Measurements from ENCODE around the gene TMEM126A.
"Not testable (repeated sequence)": the region's sequence is repeated elsewhere in the genome, so short reads cannot be mapped to it uniquely, and the experiment has no call there.

The TMEM126A gene

GRCh38 chr11:85643191-85643614, 4.6 kb upstream of the TMEM126A start:
- TF ChIP-seq CTCF (IDR thresholded peaks at IDR 0.05; ENCODE audit: control insufficient read depth, insufficient read depth, low read depth, low read length, missing control alignments): no peak
- peak; percentile 28 for DNase-seq (ENCODE audit: low read depth)
- no peak overlapping the region for H3K4me3 ChIP-seq (ENCODE audit: control insufficient read depth, low read depth, low read length)

GRCh38 chr11:85647078-85647477, 689 bp upstream of the TMEM126A start:
- H3K4me3 ChIP-seq (ENCODE audit: control insufficient read depth, low read depth, low read length): peak overlapping the region; percentile 74
- no peak for DNase-seq (ENCODE audit: low read depth)
- no peak for TF ChIP-seq CTCF (IDR thresholded peaks at IDR 0.05; ENCODE audit: control insufficient read depth, insufficient read depth, low read depth, low read length, missing control alignments)

GRCh38 chr11:85651118-85651517, 3.4 kb downstream of the TMEM126A start:
- TF ChIP-seq CTCF (IDR thresholded peaks at IDR 0.05; ENCODE audit: control insufficient read depth, insufficient read depth, low read depth, low read length, missing control alignments): no peak
- no peak overlapping the region for H3K4me3 ChIP-seq (ENCODE audit: control insufficient read depth, low read depth, low read length)
- DNase-seq (ENCODE audit: low read depth): no peak

GRCh38 chr11:85652786-85653447, 5.2 kb downstream of the TMEM126A start:
- DNase-seq (ENCODE audit: low read depth): no peak
- no peak overlapping the region for H3K4me3 ChIP-seq (ENCODE audit: control insufficient read depth, low read depth, low read length)
- no peak for TF ChIP-seq CTCF (IDR thresholded peaks at IDR 0.05; ENCODE audit: control insufficient read depth, insufficient read depth, low read depth, low read length, missing control alignments)

GRCh38 chr11:85654343-85654742, 6.6 kb downstream of the TMEM126A start:
- DNase-seq (ENCODE audit: low read depth): not testable (repeated sequence)

GRCh38 chr11:85656777-85657176, 9.0 kb downstream of the TMEM126A start:
- H3K4me3 ChIP-seq (ENCODE audit: control insufficient read depth, low read depth, low read length): no peak overlapping the region
- TF ChIP-seq CTCF (IDR thresholded peaks at IDR 0.05; ENCODE audit: control insufficient read depth, insufficient read depth, low read depth, low read length, missing control alignments): no peak

More at GRCh38 chr11:85654343-85654742, 6.6 kb downstream of the TMEM126A start:
- H3K4me3 ChIP-seq (ENCODE audit: control insufficient read depth, low read depth, low read length): not testable (repeated sequence)

GRCh38 chr11:85658180-85658579, 10.4 kb downstream of the TMEM126A start:
- TF ChIP-seq CTCF (IDR thresholded peaks at IDR 0.05; ENCODE audit: control insufficient read depth, insufficient read depth, low read depth, low read length, missing control alignments): no peak
- no peak for DNase-seq (ENCODE audit: low read depth)
- H3K4me3 ChIP-seq (ENCODE audit: control insufficient read depth, low read depth, low read length): no peak overlapping the region

More at GRCh38 chr11:85656777-85657176, 9.0 kb downstream of the TMEM126A start:
- DNase-seq (ENCODE audit: low read depth): no peak

Measured in AG09309 (cell line).